AG04449 (cell line): ENCODE measurements around the gene NUP133.
"Not testable (repeated sequence)": the region's sequence is repeated elsewhere in the genome, so short reads cannot be mapped to it uniquely, and the experiment has no call there.

Experiments
- CTCF ChIA-PET: fragments of 350-600 bp; formaldehyde crosslinking; extraction: SDS; loops from one replicate; lab custom pipeline; 2021; ENCODE audit warnings: antibody characterized with exemption; lab: Yijun Ruan, JAX
- POLR2A ChIA-PET: fragments of 400-600, 350-600 bp; formaldehyde crosslinking; extraction: SDS; loops from one replicate; lab custom pipeline; 2020; ENCODE audit warnings: antibody characterized with exemption, inconsistent platforms; lab: Yijun Ruan, JAX
- DNase-seq: peaks from one replicate; pipeline ENCODE4 v3.0.0-alpha.2; 2010; ENCODE audit warnings: low read depth, low spot score
- H3K4me3 ChIP-seq: 2 replicates; pipeline ENCODE4 v1.5.1; 2011; ENCODE audit warnings: low read depth, mild to moderate bottlenecking, control low read depth, low read length
- TF ChIP-seq, protein P1 (sequence below): IDR thresholded peaks from one replicate; pipeline ENCODE4 v1.5.1; 2011; ENCODE audit warnings: mild to moderate bottlenecking, moderate library complexity, low read length, control low read depth, inconsistent platforms; ENCODE audit not compliant: insufficient read depth; ENCODE audit errors: missing control alignments

The NUP133 gene

GRCh38 chr1:229514578-229515275 is 6.6 kb upstream of the NUP133 start:
- peak; percentile 47 for DNase-seq
- no peak overlapping the region for H3K4me3 ChIP-seq
- TF ChIP-seq, protein P1, sequence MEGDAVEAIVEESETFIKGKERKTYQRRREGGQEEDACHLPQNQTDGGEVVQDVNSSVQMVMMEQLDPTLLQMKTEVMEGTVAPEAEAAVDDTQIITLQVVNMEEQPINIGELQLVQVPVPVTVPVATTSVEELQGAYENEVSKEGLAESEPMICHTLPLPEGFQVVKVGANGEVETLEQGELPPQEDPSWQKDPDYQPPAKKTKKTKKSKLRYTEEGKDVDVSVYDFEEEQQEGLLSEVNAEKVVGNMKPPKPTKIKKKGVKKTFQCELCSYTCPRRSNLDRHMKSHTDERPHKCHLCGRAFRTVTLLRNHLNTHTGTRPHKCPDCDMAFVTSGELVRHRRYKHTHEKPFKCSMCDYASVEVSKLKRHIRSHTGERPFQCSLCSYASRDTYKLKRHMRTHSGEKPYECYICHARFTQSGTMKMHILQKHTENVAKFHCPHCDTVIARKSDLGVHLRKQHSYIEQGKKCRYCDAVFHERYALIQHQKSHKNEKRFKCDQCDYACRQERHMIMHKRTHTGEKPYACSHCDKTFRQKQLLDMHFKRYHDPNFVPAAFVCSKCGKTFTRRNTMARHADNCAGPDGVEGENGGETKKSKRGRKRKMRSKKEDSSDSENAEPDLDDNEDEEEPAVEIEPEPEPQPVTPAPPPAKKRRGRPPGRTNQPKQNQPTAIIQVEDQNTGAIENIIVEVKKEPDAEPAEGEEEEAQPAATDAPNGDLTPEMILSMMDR = peak; percentile 83
- ChIA-PET CTCF (interaction anchor here (0.7 to 3.0 kb wide), 17 partner anchors 11 to 850 kb away, joined by 3 to 45 read pairs (median 6); no protein-coding TSS in a partner anchor), POLR2A (no interaction called here)

GRCh38 chr1:229511625-229512024 is 3.5 kb upstream of the NUP133 start:
- DNase-seq, CTCF ChIA-PET, H3K4me3 ChIP-seq, POLR2A ChIA-PET: not testable (repeated sequence)

DNA sequence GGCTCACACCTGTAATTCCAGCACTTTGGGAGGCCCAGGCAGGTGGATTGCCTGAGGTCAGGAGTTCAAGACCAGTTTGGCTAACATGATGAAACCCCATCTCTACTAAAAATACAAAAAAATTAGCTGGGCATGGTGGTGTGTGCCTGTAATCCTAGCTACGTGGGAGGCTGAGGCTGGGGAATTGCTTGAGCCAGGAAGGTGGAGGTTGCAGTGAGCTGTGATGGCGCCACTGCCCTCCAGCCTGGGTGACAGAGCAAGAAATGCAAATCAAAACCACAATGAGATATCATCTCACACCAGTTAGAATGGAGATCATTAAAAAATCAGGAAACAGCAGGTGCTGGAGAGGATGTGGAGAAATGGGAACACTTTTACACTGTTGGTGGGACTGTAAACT is 3.1 kb upstream of the NUP133 start:
- H3K4me3 ChIP-seq, POLR2A ChIA-PET, DNase-seq: not testable (repeated sequence)
- CTCF ChIA-PET = interaction anchor here (1.5 kb wide), 1 partner anchor 253 kb away, joined by 7 read pairs; no protein-coding TSS in a partner anchor

GRCh38 chr1:229509576-229509975 is 1.4 kb upstream of the NUP133 start:
- no peak for DNase-seq
- ChIA-PET POLR2A (no interaction called here), CTCF (interaction anchor here (0.6 to 1.5 kb wide), 4 partner anchors 11 to 251 kb away, joined by 3 to 7 read pairs (median 4); no protein-coding TSS in a partner anchor)
- TF ChIP-seq, protein P1 = no peak
- no peak overlapping the region for H3K4me3 ChIP-seq

- TF ChIP-seq, protein P1 = no peak
- peak overlapping the region; percentile 80 for H3K4me3 ChIP-seq
- ChIA-PET POLR2A (interaction anchor here (0.7 to 0.9 kb wide), 3 partner anchors 19 to 50 kb away, joined by 3 read pairs; partner anchors contain the start of gene ABCB10), CTCF (interaction anchor here (0.8 to 1.6 kb wide), 7 partner anchors 8 to 251 kb away, joined by 3 to 6 read pairs (median 3); no protein-coding TSS in a partner anchor)
- no peak for DNase-seq
These were observed 739 bp upstream of the NUP133 start for GRCh38 chr1:229508823-229509337.

GRCh38 chr1:229507502-229507901 is 639 bp downstream of the NUP133 start:
- CTCF ChIA-PET = interaction anchor here (0.7 to 1.6 kb wide), 3 partner anchors 10 to 50 kb away, joined by 3 to 6 read pairs (median 4); no protein-coding TSS in a partner anchor
- TF ChIP-seq, protein P1 = no peak
- no peak for DNase-seq

GRCh38 chr1:229506633-229507032 is 1.5 kb downstream of the NUP133 start:
- CTCF ChIA-PET = interaction anchor here (0.6 to 0.8 kb wide), 3 partner anchors 9 to 248 kb away, joined by 3 read pairs; no protein-coding TSS in a partner anchor
- POLR2A ChIA-PET = no interaction called here
- H3K4me3 ChIP-seq = peak overlapping the region; percentile 25
- TF ChIP-seq, protein P1 = no peak
- no peak for DNase-seq

More at GRCh38 chr1:229507502-229507901, 639 bp downstream of the NUP133 start:
- H3K4me3 ChIP-seq = peak overlapping the region; percentile 80
- POLR2A ChIA-PET = interaction anchor here (0.9 kb wide), 1 partner anchor 227 kb away, joined by 3 read pairs; no protein-coding TSS in a partner anchor
